ENCODE data around the gene RHOJ. TPM values are rescaled to one million over a fixed set of nuclear protein-coding genes. Genes with fewer than 3 reads are reported as not detected.

Gene RHOJ
- polyA plus RNA-seq, 1 experiment, result 62.7 TPM

DNA sequence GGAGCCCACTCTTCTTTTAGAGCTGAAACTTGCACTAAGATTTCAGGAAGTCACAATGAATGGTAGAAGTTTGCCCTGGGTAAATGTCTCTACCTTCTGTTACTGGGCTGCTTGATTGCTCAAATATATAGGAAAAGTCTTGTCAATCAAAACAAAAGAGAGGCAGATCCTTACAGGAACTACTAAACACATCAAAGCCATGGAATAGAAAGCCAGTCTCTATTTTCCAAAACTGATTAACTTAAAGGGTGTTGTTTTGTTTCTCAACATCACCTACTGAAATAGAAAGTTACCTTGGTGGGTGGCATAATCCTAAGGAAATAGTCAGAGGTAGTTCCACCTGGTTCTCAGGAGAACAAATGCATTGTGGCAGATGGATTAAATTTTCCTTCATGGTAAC, 114.6 kb downstream of the RHOJ start, which contains the start of gene GPHB5:
Gene GPHB5 (minus strand): TSS at position 101 of the 400 bp plus-strand sequence. CDS start 1,086 bp downstream, outside the sequence.
- TF ChIP-seq, protein P1, sequence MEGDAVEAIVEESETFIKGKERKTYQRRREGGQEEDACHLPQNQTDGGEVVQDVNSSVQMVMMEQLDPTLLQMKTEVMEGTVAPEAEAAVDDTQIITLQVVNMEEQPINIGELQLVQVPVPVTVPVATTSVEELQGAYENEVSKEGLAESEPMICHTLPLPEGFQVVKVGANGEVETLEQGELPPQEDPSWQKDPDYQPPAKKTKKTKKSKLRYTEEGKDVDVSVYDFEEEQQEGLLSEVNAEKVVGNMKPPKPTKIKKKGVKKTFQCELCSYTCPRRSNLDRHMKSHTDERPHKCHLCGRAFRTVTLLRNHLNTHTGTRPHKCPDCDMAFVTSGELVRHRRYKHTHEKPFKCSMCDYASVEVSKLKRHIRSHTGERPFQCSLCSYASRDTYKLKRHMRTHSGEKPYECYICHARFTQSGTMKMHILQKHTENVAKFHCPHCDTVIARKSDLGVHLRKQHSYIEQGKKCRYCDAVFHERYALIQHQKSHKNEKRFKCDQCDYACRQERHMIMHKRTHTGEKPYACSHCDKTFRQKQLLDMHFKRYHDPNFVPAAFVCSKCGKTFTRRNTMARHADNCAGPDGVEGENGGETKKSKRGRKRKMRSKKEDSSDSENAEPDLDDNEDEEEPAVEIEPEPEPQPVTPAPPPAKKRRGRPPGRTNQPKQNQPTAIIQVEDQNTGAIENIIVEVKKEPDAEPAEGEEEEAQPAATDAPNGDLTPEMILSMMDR (IDR thresholded peaks at IDR 0.05; ENCODE audit: low read depth, low read length), result no peak
- DNase-seq (ENCODE audit: low read depth, low spot score), result no peak
- ChIA-PET CTCF (no interaction called here), POLR2A (no interaction called here)
- no peaks in the 10 kb centered on the region for H3K27me3 ChIP-seq (ENCODE audit: control insufficient read depth, insufficient read depth, low read length)
- H3K4me3 ChIP-seq (ENCODE audit: low read depth, low read length), result no peak within 1 kb of the TSS
- H3K9me3 ChIP-seq (ENCODE audit: control insufficient read depth, insufficient read depth, low read length), result no peaks in the 10 kb centered on the region; the same call in none of the 2 replicates
- no peak within 1 kb of the TSS for H3K27ac ChIP-seq (ENCODE audit: low read depth, low read length)

DNA sequence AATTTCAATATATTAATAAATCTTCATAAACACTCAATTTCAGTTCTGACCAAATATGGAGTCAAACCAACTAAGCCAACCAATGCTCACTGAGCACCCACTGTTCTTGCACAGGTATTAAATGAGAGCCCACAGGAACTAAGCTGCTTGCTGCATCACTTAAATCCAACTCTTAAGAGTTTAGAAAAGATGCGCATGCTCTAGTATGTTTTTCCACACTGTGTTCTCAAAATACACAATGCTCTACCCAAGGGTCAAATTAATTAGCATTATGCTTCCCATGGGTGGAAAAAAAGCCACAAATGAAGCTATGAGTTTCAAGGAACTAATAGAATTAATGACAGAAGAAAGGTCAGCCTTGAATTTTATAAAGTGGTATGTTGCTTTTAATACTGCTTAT, 118.2 kb downstream of the RHOJ start:
- Histone ChIP-seq H3K4me3 (ENCODE audit: low read depth, low read length) (no peak overlapping the region), H3K27me3 (ENCODE audit: control insufficient read depth, insufficient read depth, low read length) (no peaks in the 10 kb centered on the region), H3K27ac (ENCODE audit: low read depth, low read length) (no peak overlapping the region), H3K9me3 (ENCODE audit: control insufficient read depth, insufficient read depth, low read length) (no peaks in the 10 kb centered on the region; the same call in none of the 2 replicates)
- ChIA-PET CTCF (interaction anchor here (1.7 kb wide), 1 partner anchor 13 kb away, joined by 4 read pairs; no protein-coding TSS in a partner anchor), POLR2A (no interaction called here)
- TF ChIP-seq, protein P1 (IDR thresholded peaks at IDR 0.05; ENCODE audit: low read depth, low read length), result no peak
- no peak for DNase-seq (ENCODE audit: low read depth, low spot score)

DNA sequence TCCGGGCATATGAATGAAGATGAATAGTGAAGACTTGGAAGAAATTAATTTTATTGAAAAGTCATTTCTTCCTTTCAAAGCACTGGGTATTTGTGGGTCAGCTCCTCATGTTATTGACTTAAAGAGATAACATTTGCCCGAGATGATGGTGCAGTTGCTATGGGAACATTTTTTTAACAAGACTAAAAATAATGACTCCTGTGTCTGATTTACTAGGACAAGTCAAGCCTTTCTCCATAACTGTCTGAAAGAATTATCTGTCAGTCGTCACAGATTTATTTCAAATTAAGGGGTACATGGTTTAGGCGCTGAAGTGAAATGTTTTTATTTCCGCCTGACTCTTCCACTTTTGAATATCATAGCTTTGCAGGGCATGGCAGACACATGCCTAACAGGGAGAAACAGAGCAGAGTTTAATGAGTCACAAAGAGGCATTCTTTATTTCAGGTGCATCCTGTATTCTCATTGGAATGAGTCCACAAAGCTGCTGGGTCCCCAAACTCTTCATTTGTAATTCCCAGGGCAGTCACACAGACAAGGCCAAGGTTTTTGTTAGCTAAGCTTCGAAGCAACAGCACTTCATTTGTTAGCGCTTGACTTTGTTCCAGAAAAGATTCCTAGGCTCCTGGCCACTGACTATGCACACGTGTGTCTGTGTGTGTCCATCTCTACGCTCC, 118.8 kb downstream of the RHOJ start:
- ChIA-PET CTCF (interaction anchor here (1.7 kb wide), 1 partner anchor 14 kb away, joined by 4 read pairs; no protein-coding TSS in a partner anchor), POLR2A (no interaction called here)
- no peak overlapping the region for H3K27ac ChIP-seq (ENCODE audit: low read depth, low read length)
- no peaks in the 10 kb centered on the region for H3K27me3 ChIP-seq (ENCODE audit: control insufficient read depth, insufficient read depth, low read length)
- TF ChIP-seq, protein P1 (IDR thresholded peaks at IDR 0.05; ENCODE audit: low read depth, low read length), result no peak
- no peak overlapping the region for H3K4me3 ChIP-seq (ENCODE audit: low read depth, low read length)
- no peaks in the 10 kb centered on the region; the same call in 1 of the 2 replicates for H3K9me3 ChIP-seq (ENCODE audit: control insufficient read depth, insufficient read depth, low read length)
- no peak for DNase-seq (ENCODE audit: low read depth, low spot score)

DNA sequence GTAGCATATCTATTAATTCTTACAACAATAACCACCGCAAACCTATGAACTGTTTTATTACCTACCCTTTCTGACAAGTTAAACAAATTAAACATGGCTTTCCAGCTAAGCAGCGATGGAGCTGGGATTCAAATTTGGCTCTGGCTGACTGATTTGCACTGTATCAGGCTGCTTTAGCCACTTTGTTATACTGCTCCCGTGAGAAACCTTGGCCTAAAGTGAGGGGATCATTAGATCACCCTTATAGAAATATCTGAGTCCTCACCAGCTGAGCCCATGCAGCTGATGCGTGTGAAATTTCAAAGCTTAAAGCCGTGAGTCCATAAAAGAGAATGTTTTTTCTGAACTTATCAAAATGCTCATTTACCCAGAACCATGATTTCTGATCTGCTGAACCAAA, 122.6 kb downstream of the RHOJ start:
- ChIA-PET CTCF (interaction anchor here (0.6 kb wide), 1 partner anchor 79 kb away, joined by 6 read pairs; no protein-coding TSS in a partner anchor), POLR2A (no interaction called here)
- H3K9me3 ChIP-seq (ENCODE audit: control insufficient read depth, insufficient read depth, low read length), result no peaks in the 10 kb centered on the region
- no peaks in the 10 kb centered on the region for H3K27me3 ChIP-seq (ENCODE audit: control insufficient read depth, insufficient read depth, low read length)
- no peak overlapping the region for H3K27ac ChIP-seq (ENCODE audit: low read depth, low read length)
- TF ChIP-seq, protein P1 (IDR thresholded peaks at IDR 0.05; ENCODE audit: low read depth, low read length), result no peak
- DNase-seq (ENCODE audit: low read depth, low spot score), result no peak
- no peak overlapping the region for H3K4me3 ChIP-seq (ENCODE audit: low read depth, low read length)
